Transverse colon (tissue), 4 donors: Measurements from ENCODE around the gene AATK.

Experiments
- EP300 ChIP-seq: sonication (generic); formaldehyde crosslinking; IDR thresholded peaks from one replicate; pipeline ENCODE4 v1.6.1; 2017; ENCODE audit warnings: antibody characterized with exemption, low read depth
- POLR2A ChIP-seq: fragments of 450-650 bp; IDR thresholded peaks from one replicate; pipeline ENCODE4 v1.6.1; 2016; ENCODE audit warnings: antibody characterized with exemption, mild to moderate bottlenecking, moderate library complexity
- POLR2AphosphoS5 ChIP-seq, 3 donors: sonication (generic); formaldehyde crosslinking; IDR thresholded peaks; one replicate each; pipeline ENCODE4 v1.6.1; 2016; ENCODE audit warnings: antibody characterized with exemption in 3 of 3
- TF ChIP-seq, protein P1 (sequence below), 5 experiments: fragments of 200-600 bp in 3 of 5; fragments of 450-650 bp in 2 of 5; sonication (generic) in 3 of 5; IDR thresholded peaks; 1 replicate in 2 of 5; 2 replicates in 3 of 5; pipeline ENCODE4 v1.5.1; 2016 to 2017; ENCODE audit warnings: antibody characterized with exemption in 5 of 5, inconsistent platforms in 3 of 5, mild to moderate bottlenecking in 2 of 5, moderate library complexity in 1 of 5

GRCh38 chr17:81203136-81203535 lies 37.1 kb upstream of the AATK start:
- TF ChIP-seq, protein P1, sequence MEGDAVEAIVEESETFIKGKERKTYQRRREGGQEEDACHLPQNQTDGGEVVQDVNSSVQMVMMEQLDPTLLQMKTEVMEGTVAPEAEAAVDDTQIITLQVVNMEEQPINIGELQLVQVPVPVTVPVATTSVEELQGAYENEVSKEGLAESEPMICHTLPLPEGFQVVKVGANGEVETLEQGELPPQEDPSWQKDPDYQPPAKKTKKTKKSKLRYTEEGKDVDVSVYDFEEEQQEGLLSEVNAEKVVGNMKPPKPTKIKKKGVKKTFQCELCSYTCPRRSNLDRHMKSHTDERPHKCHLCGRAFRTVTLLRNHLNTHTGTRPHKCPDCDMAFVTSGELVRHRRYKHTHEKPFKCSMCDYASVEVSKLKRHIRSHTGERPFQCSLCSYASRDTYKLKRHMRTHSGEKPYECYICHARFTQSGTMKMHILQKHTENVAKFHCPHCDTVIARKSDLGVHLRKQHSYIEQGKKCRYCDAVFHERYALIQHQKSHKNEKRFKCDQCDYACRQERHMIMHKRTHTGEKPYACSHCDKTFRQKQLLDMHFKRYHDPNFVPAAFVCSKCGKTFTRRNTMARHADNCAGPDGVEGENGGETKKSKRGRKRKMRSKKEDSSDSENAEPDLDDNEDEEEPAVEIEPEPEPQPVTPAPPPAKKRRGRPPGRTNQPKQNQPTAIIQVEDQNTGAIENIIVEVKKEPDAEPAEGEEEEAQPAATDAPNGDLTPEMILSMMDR (IDR thresholded peaks at IDR 0.05), result no peak
- TF ChIP-seq EP300, result no peak
- no peak for TF ChIP-seq POLR2AphosphoS5 (IDR thresholded peaks at IDR 0.05)
- no peak for TF ChIP-seq POLR2A
